HCT116 (cell line): ENCODE data around the gene OSGEPL1. TPM values are rescaled to one million over a fixed set of nuclear protein-coding genes. Genes with fewer than 3 reads are reported as not detected.

Experiments used
- ATAC-seq: fragments of 200-7000 bp; cut with Tn5 transposase; 2 replicates; pipeline ENCODE4 v1.9.1; 2020; ENCODE audit warnings: mild to moderate bottlenecking, moderate library complexity
- BruUV-seq: library from RNA; stranded (reverse); fragments of 400-500 nt; replicated peaks from 2 replicates; lab custom pipeline; 2021; lab: Mats Ljungman, UMichigan
- CTCF ChIA-PET: fragments of 300-600 bp; sonication (Branson Sonifier 250); formaldehyde crosslinking; loops from one replicate; lab custom pipeline; 2021; ENCODE audit warnings: antibody characterized with exemption; lab: Charles Lee
- POLR2A ChIA-PET: fragments of 300-600, 350-600 bp; sonication (Branson Sonifier 250); formaldehyde crosslinking; loops from one replicate; lab custom pipeline; 2021; ENCODE audit warnings: antibody characterized with exemption; lab: Charles Lee
- RAD21 ChIA-PET, 2 experiments: fragments of 300-600 bp; sonication (Branson Sonifier 250); formaldehyde crosslinking; loops; one replicate each; lab custom pipeline; 2023; ENCODE audit warnings: low total read pairs in 2 of 2; ENCODE audit not compliant: uncharacterized antibody in 2 of 2, unreplicated experiment in 2 of 2, low non-redundant PET in 1 of 2; lab: Charles Lee
- DNase-seq: peaks from one replicate; pipeline ENCODE4 v3.0.0-alpha.2; 2010; ENCODE audit warnings: low read depth, low spot score
- H2AFZ ChIP-seq: fragments of 200-600 bp; shearing (Covaris generic), sonication (generic); 2 replicates; pipeline ENCODE4 v1.6.1; 2017; ENCODE audit warnings: low read depth, mixed run types, mixed read lengths, antibody characterized with exemption, low read length; ENCODE audit not compliant: poor library complexity, severe bottlenecking
- H3K27ac ChIP-seq: 2 replicates; pipeline ENCODE4 v1.5.1; 2012; ENCODE audit warnings: low read depth, low read length
- H3K27me3 ChIP-seq: fragments of 200-600 bp; sonication (generic); 2 replicates; pipeline ENCODE4 v1.6.1; 2016; ENCODE audit warnings: mixed run types, low read length, mixed read lengths; ENCODE audit not compliant: insufficient read depth
- H3K36me3 ChIP-seq, 2 experiments: fragments of 200-500 bp in 1 of 2; fragments of 200-600 bp in 1 of 2; sonication (Bioruptor generic) in 1 of 2; sonication (generic) in 1 of 2; 2 replicates each; pipeline versions ENCODE4 v1.5.1 to v1.6.1; 2014 to 2016; ENCODE audit warnings: low read length in 2 of 2, inconsistent platforms in 1 of 2, mixed read lengths in 1 of 2, mixed run types in 1 of 2; ENCODE audit not compliant: insufficient read depth in 2 of 2, control insufficient read depth in 1 of 2
- H3K4me1 ChIP-seq, 2 experiments: fragments of 200-600 bp in 1 of 2; sonication (generic) in 1 of 2; 2 replicates each; pipeline versions ENCODE4 v1.5.1 to v1.6.1; 2012 to 2017; ENCODE audit warnings: low read length in 2 of 2, inconsistent platforms in 1 of 2, mild to moderate bottlenecking in 1 of 2, mixed read lengths in 1 of 2, mixed run types in 1 of 2, moderate library complexity in 1 of 2; ENCODE audit not compliant: insufficient read depth in 2 of 2, control insufficient read depth in 1 of 2
- H3K4me2 ChIP-seq: fragments of 200-600 bp; sonication (generic); 2 replicates; pipeline ENCODE4 v1.6.1; 2017; ENCODE audit warnings: mixed run types, low read length, mixed read lengths
- H3K4me3 ChIP-seq, 2 experiments: fragments of 200-600 bp in 1 of 2; sonication (generic) in 1 of 2; replicated peaks in 1 of 2; 2 replicates each; pipeline ENCODE4 v1.5.1; 2011 to 2016; ENCODE audit warnings: low read length in 2 of 2, control low read depth in 1 of 2, low read depth in 1 of 2, mild to moderate bottlenecking in 1 of 2, mixed read lengths in 1 of 2, mixed run types in 1 of 2
- H3K79me2 ChIP-seq: fragments of 200-600 bp; sonication (generic); 2 replicates; pipeline ENCODE4 v1.6.1; 2017; ENCODE audit warnings: mild to moderate bottlenecking, mixed run types, low read length, moderate library complexity, mixed read lengths; ENCODE audit not compliant: insufficient read depth
- H3K9ac ChIP-seq: fragments of 200-600 bp; sonication (generic); 2 replicates; pipeline ENCODE4 v1.6.1; 2016; ENCODE audit warnings: low read length, mixed read lengths
- H3K9me2 ChIP-seq: fragments of 200-600 bp; sonication (generic), shearing (Covaris generic); 2 replicates; pipeline ENCODE4 v1.6.1; 2017; ENCODE audit warnings: mixed run types, mild to moderate bottlenecking, moderate library complexity; ENCODE audit not compliant: insufficient read depth
- H3K9me3 ChIP-seq, 2 experiments: fragments of 200-500 bp in 1 of 2; fragments of 200-600 bp in 1 of 2; sonication (Bioruptor generic) in 1 of 2; sonication (generic) in 1 of 2; 2 replicates each; pipeline ENCODE4 v1.6.1; 2014 to 2017; ENCODE audit warnings: low read length in 2 of 2, mixed read lengths in 2 of 2, inconsistent platforms in 1 of 2, low read depth in 1 of 2, mild to moderate bottlenecking in 1 of 2, mixed run types in 1 of 2, moderate library complexity in 1 of 2; ENCODE audit not compliant: control insufficient read depth in 1 of 2, insufficient read depth in 1 of 2
- H4K20me1 ChIP-seq: fragments of 200-600 bp; sonication (generic), shearing (Covaris generic); 2 replicates; pipeline ENCODE4 v1.6.1; 2017; ENCODE audit warnings: mixed run types, mild to moderate bottlenecking, moderate library complexity; ENCODE audit not compliant: insufficient read depth
- CEBPB ChIP-seq: IDR thresholded peaks from 2 replicates; pipeline ENCODE4 v1.6.1; 2012; ENCODE audit warnings: low read depth
- ELF1 ChIP-seq: IDR thresholded peaks from 2 replicates; pipeline ENCODE4 v1.6.1; 2012; ENCODE audit warnings: low read depth, borderline replicate concordance
- EZH2 ChIP-seq: fragments of 200-600 bp; sonication (generic); IDR thresholded peaks from 2 replicates; pipeline ENCODE4 v1.6.1; 2017; ENCODE audit warnings: antibody characterized with exemption, mixed run types
- EZH2phosphoT487 ChIP-seq: fragments of 200-600 bp; IDR thresholded peaks from 2 replicates; pipeline ENCODE4 v1.6.1; 2018; ENCODE audit warnings: antibody characterized with exemption, borderline replicate concordance
- JUND ChIP-seq: IDR thresholded peaks from 2 replicates; pipeline ENCODE4 v1.6.1; 2012
- POLR2AphosphoS5 ChIP-seq: IDR thresholded peaks from 2 replicates; pipeline ENCODE4 v1.6.1; 2011; ENCODE audit warnings: mild to moderate bottlenecking, low read depth, low read length, moderate library complexity
- RAD21 ChIP-seq: IDR thresholded peaks from 2 replicates; pipeline ENCODE4 v1.6.1; 2012; ENCODE audit warnings: low read depth, mild to moderate bottlenecking
- SIN3A ChIP-seq: IDR thresholded peaks from 2 replicates; pipeline ENCODE4 v1.6.1; 2012; ENCODE audit warnings: low read depth
- TCF7L2 ChIP-seq: IDR thresholded peaks from 2 replicates; pipeline ENCODE4 v1.7.0; 2011; ENCODE audit warnings: borderline replicate concordance, inconsistent platforms; ENCODE audit not compliant: insufficient read depth, insufficient read length; ENCODE audit errors: extremely low read depth
- ZFX ChIP-seq: fragments of 450-650 bp; IDR thresholded peaks from 2 replicates; pipeline ENCODE4 v1.6.1; 2017
- intact Hi-C: fragments of 100-400 bp; cut with micrococcal nuclease; formaldehyde crosslinking; loops from 2 replicates; pipeline ENCODE4 v1.10.0; 2022
- total RNA-seq: library from RNA; stranded (reverse); gene quantifications from one replicate; pipeline ENCODE4 v1.2.1, GENCODE V29; 2021; ENCODE audit not compliant: unreplicated experiment
- TF ChIP-seq, protein P1 (sequence below): IDR thresholded peaks from 2 replicates; pipeline ENCODE4 v1.6.1; 2011; ENCODE audit warnings: mild to moderate bottlenecking, low read length, moderate library complexity; ENCODE audit not compliant: insufficient replicate concordance; ENCODE audit errors: extremely low read depth
- TF ChIP-seq, protein P2 (sequence below), 3 experiments: fragments of 200-600 bp in 1 of 3; sonication (generic) in 1 of 3; IDR thresholded peaks in 2 of 3; conservative IDR thresholded peaks in 1 of 3; 2 replicates each; pipeline ENCODE4 v1.5.1; 2012 to 2017; ENCODE audit warnings: low read depth in 2 of 3, low read length in 2 of 3, antibody characterized with exemption in 1 of 3, borderline replicate concordance in 1 of 3, control low read depth in 1 of 3, mild to moderate bottlenecking in 1 of 3, mixed read lengths in 1 of 3, mixed run types in 1 of 3, moderate library complexity in 1 of 3; ENCODE audit not compliant: insufficient read depth in 1 of 3

Gene OSGEPL1
- total RNA-seq, 1 experiment from 2014 or later: 11.2 TPM

DNA sequence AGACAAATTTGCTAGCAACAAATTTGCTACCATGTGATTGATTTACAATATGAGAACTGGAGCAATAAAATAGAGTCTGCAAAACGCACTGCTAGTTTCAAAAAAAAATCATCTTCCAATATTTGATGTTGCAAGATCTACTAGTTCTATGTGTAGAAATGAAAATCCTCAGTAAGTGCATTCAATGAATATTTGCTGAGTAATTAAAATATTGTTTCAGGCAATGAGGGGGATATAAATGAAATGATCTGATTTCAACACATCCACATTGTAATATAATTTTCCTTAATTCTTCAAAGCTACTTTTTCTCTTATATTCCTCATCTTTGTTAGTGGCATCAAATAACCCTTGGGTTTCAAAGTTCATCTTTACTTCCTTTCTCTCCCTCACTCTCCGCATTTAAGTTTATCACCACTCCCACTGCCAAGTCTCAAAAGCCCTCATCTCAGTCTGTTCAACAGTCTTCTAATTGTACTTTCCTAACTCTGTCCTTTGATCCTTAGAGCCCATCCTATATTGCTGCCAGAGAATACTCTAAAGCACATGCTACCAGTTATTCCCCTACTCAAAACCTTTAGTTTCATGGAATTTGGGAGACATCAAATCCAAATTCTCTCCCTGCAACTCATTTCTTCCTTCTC lies 6.2 kb downstream of the OSGEPL1 start:
- H3K9me3 ChIP-seq: no peaks in the 10 kb centered on the region
- no peaks in the 10 kb centered on the region for H3K27me3 ChIP-seq
- TF ChIP-seq, protein P1, sequence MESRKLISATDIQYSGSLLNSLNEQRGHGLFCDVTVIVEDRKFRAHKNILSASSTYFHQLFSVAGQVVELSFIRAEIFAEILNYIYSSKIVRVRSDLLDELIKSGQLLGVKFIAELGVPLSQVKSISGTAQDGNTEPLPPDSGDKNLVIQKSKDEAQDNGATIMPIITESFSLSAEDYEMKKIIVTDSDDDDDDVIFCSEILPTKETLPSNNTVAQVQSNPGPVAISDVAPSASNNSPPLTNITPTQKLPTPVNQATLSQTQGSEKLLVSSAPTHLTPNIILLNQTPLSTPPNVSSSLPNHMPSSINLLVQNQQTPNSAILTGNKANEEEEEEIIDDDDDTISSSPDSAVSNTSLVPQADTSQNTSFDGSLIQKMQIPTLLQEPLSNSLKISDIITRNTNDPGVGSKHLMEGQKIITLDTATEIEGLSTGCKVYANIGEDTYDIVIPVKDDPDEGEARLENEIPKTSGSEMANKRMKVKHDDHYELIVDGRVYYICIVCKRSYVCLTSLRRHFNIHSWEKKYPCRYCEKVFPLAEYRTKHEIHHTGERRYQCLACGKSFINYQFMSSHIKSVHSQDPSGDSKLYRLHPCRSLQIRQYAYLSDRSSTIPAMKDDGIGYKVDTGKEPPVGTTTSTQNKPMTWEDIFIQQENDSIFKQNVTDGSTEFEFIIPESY: no peak
- TF ChIP-seq POLR2AphosphoS5: no peak
- TF ChIP-seq, protein P2, sequence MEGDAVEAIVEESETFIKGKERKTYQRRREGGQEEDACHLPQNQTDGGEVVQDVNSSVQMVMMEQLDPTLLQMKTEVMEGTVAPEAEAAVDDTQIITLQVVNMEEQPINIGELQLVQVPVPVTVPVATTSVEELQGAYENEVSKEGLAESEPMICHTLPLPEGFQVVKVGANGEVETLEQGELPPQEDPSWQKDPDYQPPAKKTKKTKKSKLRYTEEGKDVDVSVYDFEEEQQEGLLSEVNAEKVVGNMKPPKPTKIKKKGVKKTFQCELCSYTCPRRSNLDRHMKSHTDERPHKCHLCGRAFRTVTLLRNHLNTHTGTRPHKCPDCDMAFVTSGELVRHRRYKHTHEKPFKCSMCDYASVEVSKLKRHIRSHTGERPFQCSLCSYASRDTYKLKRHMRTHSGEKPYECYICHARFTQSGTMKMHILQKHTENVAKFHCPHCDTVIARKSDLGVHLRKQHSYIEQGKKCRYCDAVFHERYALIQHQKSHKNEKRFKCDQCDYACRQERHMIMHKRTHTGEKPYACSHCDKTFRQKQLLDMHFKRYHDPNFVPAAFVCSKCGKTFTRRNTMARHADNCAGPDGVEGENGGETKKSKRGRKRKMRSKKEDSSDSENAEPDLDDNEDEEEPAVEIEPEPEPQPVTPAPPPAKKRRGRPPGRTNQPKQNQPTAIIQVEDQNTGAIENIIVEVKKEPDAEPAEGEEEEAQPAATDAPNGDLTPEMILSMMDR (IDR thresholded peaks at IDR 0.05 in 2 of 3, conservative IDR thresholded peaks at IDR 0.05 in 1 of 3; ENCODE audit: borderline replicate concordance in 1 of 3, insufficient read depth in 1 of 3, low read depth in 2 of 3, low read length in 2 of 3): no peak
- TF ChIP-seq JUND: no peak
- no peak for TF ChIP-seq RAD21
- TF ChIP-seq TCF7L2: no peak
- no peak for TF ChIP-seq SIN3A
- no peak for TF ChIP-seq EZH2phosphoT487
- no peak for TF ChIP-seq CEBPB
- TF ChIP-seq EZH2: no peak
- TF ChIP-seq ZFX: no peak
- no peak for TF ChIP-seq ELF1
- H3K27ac ChIP-seq: no peak overlapping the region
- no peaks in the 10 kb centered on the region for H3K9me2 ChIP-seq
- H2AFZ ChIP-seq: no peak overlapping the region
- H3K4me3 ChIP-seq: no peak overlapping the region
- no peak overlapping the region for H3K4me2 ChIP-seq
- ChIA-PET POLR2A (no interaction called here), RAD21 (no interaction called here), CTCF (no interaction called here)
- intact Hi-C loops: no loop called here
- H4K20me1 ChIP-seq: no peaks in the 10 kb centered on the region
- peaks cover 0 to 5% of the 10 kb centered on the region in 2 experiments; a peak in 2 of 4 replicates for H3K36me3 ChIP-seq
- ATAC-seq: no peak
- no peak for DNase-seq
- no TSS peak for BruUV-seq
- H3K9ac ChIP-seq: no peak overlapping the region
- peaks cover 0 to 4% of the 10 kb centered on the region in 2 experiments; a peak in 2 of 4 replicates for H3K4me1 ChIP-seq
- peaks cover 7% of the 10 kb centered on the region; the same call in 1 of the 2 replicates for H3K79me2 ChIP-seq
